CD4-positive, alpha-beta T cell treated with Interferon alpha-2 for 1 hour (primary cell): ENCODE measurements around the gene GLP2R.
"Not testable (repeated sequence)": the region's sequence is repeated elsewhere in the genome, so short reads cannot be mapped to it uniquely, and the experiment has no call there.

ENCODE experiments used
- DNase-seq, 2 donors: peaks; one replicate each; pipeline ENCODE4 v3.0.0-alpha.2; 2020 to 2022

The GLP2R gene

DNA sequence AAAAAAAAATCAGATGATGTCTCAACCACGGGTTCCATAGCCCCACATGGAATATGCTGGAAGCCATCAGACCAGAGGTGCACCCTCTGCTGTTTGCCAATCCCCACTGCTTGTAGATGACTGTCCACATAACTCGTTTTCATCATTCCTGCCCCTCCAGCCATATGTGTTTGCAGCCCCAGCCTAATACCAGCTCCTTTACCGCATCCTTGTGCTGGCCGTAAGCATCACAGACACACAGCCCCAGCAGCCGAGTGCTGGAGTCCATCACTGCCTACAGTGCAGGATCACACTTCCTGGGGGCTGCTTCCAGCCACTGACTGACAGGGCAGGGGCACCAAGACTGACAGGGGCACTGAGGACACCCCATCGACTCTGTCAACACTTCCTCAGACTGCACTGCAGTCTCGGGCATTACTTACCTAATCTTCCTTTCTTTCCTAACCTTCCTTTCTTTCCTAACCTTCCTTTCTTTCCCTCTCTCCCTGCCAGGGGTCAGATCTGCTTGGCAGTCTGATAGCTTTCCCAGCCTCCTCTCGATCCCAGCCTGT is 74.4 kb downstream of the GLP2R start:
- DNase-seq, result no peak

DNA sequence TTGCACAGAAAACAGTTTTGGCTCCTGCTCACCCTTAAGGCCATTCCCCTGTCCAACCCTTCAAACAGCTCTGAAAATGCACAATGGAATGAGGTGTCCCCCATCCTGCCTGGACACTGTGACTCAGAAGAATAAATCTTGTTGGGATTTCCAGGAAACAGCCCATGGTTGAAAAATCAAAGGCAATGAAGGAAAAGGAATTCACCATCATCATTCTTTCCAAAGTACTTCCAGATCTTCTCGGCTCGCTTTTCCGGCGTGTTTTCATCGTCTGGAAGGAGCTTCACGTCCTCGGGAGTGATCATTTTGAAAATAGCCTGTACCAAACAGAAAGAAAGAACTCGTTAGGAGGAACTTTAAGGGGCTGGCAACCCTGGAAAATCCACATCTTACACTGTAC is 75.1 kb downstream of the GLP2R start:
- DNase-seq, result no peak

- no peak for DNase-seq
These were observed 76.4 kb downstream of the GLP2R start for GRCh38 chr17:9902120-9902519.

DNA sequence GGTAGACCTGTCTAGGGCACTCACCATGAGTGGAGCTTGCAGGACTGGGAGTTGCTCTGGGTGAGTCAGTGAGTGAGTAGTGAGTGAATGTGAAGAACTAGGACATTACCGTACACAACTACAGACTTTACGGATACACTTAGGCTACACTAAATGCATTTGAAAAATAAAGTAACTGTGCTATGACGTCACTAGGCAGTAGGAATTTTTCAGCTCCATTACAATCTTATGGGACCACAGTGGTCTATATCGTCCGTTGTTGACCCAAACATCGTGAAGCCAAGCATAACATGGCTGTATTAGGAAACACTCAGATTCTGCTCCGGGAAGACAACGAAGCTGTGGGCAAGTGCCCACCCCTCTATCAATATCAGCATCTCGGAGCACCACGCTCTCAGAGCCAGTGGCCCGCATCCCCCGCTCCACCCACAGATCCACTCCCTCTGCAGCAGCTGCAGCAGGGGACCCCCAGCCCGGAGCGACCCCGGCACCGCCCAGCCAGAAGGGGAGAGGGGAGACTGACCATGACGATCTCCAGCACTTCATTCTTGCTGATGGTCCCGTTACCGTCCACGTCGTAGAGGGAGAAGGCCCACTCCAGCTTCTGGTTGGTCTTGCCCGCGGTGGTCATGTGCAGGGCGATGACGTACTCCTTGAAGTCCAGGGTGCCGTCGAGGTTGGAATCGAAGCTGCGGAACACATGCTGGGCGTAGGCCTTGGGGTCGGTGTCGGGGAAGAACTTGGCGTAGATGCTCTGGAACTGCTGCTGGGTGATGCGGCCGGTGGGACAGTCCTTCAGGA is 78.8 kb downstream of the GLP2R start:
- no peak for DNase-seq

- no peak for DNase-seq
These were observed 79.3 kb downstream of the GLP2R start, which contains the start of gene RCVRN for GRCh38 chr17:9905078-9905415. TSS of gene RCVRN (minus strand) at chr17:9905271. CDS start at chr17:9905180, 91 bp downstream.

DNA sequence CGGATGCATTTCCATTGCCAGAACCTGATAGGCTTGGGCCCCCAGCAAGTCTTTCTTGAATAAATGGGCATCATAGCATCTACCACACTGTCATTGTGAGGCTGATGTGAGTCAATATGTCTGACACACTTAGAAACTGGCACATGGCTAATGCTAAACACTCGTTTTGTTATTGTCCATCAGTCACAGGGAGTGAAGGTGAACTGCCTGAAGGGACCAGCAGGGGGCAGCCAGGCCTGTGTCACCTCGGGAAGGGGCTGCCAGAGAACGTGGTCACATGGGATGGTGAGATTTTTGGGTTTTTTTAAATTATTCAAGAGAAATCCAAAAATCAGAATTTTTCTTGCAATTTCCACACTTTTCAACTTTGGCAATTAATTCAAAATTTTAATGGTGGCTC is 80.2 kb downstream of the GLP2R start:
- DNase-seq, result no peak

DNA sequence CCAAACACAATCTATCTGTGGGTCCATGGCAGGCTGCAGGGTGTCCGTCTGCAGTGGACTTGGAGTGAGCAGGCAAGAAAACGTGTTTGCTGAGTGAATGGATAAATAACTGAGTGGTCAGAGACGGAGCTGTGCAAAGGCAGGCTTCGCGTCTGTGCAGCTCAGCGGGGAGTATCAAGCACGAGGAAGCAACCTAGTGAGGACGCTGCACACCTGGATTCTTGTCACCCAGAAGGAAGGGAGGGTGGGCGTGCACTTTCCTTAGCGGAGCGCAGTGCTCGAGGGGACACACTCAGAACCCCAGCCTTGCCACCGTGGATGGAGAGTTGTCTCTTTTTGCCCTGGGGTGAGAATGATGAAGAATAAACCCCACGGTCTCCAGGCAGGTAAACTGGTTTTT is 80.9 kb downstream of the GLP2R start:
- no peak for DNase-seq

- DNase-seq, result no peak
These were observed 81.4 kb downstream of the GLP2R start for GRCh38 chr17:9907131-9907530.

DNA sequence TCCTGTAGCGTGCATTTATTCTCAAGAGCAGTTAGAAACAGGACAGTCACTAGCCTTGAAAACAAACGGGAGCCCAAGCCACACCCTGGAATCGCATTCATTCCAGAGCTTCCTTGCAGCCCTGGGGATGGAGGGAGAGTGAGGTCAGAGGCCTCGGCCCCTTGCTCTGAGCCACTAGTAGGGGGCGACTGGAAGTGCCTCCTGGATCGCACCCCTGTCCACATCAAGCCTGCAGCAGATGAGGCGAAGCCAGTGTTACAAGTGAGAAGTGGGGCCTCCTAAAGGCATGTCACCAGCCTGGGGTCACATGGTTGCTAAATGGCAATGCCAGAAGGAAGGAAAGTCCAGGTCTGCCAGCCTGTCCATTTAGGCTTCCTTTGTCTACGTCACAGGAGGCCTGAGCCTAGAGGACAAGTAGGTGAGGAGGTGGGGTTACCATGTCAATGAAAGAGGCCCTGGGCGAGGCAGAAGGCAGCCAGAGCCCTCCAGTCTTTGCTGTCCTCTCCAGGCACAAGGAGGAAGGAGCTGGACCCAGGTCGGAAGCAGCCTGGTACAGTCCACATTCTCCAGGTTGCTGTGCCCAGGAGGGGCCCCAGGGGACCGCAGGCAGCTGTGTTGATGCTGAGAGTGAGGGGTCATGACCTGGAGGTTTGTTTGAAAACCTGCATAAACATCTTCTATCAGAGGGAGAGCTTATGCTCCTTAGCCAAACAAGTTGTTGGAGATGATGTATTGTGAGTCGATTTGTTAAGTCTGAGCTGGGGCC is 82.3 kb downstream of the GLP2R start:
- no peak for DNase-seq

DNA sequence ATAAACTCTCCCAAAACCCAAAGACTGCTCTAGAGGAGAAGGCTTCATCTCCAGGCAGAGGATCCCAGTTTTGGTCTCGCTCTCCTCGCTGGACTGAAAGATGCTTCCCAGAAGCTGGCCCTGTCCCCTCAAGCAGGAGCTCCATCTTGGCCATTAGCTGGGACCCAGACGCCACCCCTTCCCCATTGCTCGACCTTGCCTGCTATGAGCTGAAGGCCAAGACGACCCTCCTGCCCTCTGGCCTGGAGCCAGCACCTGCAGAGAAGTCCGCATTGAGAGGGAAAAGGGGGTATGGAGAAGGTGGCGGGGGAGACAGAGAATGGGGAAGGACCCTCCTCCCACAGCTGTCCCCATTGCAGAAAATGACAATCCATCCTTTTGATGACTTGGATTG is 82.9 kb downstream of the GLP2R start:
- no peak for DNase-seq

- no peak for DNase-seq
These were observed 85.4 kb downstream of the GLP2R start for GRCh38 chr17:9911089-9911488.

- no peak for DNase-seq
These were observed 86.7 kb downstream of the GLP2R start for GRCh38 chr17:9912121-9913099.

GRCh38 chr17:9913476-9913875 is 87.8 kb downstream of the GLP2R start:
- DNase-seq, result no peak

GRCh38 chr17:9916108-9916507 is 90.4 kb downstream of the GLP2R start:
- DNase-seq, result no peak

DNA sequence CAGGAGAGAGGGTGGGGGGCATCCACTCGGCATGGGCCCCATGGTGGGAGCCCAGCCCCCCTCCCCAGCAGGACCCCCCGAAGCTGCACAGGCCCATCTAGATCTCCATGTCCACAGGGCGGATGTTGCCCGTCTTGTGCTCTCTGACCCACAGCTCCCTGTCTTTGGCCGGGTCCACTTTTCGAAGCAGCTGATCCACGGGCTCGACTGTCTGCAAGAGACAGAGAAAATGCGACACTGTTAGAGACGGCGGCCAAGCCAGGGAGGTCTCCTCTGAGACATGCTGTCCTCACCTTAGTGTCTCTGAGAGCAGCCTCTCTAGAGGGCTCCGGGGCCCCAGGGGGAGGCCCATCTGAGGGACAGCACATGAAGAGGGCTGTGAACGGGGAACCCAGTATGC is 91.4 kb downstream of the GLP2R start:
- no peak for DNase-seq

- DNase-seq, result no peak
These were observed 92.1 kb downstream of the GLP2R start for GRCh38 chr17:9917801-9918200.

DNA sequence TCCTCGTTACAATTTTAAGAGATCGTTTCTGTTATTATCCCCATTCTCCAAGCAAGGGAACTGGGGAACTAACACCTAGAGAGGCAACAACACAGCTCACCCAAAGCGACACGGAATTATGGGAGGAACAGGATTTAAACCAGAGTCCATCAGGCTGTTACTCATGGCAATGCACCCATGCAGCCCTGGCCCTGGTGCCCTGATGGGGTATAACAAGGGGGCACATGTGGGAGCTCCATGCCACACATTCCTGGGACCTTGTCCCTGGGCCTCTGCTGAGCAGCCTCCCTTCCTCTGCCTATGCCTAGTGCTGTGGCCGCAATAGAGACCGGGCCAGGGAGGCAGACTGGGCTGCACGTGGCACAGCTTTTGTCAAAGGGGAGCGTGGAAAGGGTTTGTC is 92.6 kb downstream of the GLP2R start:
- no peak for DNase-seq

DNA sequence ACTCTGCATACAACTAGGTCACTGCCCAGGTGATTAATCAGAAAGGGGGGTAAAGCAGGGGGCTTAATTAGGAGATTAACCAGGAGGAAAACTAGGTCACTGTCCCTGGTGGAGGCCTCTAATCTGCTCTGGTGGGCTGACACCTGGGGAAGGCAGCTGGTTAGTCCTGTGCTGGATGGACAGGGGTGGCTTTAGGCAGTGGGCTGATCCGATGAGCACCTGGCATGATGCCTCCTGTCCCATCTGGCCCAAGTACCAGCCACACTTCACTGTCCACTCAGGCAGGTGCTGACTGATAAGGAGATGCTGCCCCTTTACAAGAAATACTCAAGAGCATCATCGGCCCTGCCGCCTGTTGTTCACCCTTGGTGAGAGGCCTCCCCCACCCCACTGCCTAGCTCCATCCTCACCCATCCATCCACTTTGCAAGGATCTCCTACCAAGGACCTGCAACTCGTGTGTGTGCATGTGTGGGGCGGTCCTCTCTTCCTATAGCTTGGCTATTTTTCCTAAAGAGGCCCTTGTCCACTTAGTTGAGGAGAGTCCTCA is 93.2 kb downstream of the GLP2R start:
- DNase-seq, result no peak

DNA sequence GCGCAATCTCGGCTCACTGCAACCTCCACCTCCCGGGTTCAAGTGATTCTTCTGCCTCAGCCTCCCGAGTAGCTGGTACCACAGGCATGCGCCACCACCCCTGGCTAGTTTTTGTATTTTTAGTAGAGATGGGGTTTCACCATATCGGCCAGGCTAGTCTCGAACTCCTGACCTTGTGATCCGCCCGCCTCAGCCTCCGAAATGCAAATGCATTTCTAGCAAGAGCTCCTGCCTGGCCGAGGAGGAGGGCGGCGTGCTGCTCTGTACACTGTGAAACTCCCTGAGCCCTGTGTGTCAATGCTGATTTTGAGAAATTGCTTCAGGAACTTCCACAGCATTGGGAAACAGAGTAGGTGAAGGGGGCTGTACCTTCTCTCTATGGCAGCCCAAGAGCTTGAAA is 95.5 kb downstream of the GLP2R start:
- DNase-seq, result not testable (repeated sequence)

GRCh38 chr17:9922012-9922848 is 96.5 kb downstream of the GLP2R start:
- no peak for DNase-seq

GRCh38 chr17:9924735-9925191 is 99.0 kb downstream of the GLP2R start:
- DNase-seq, result peak in 1 of 2 donors; percentile 58
